ENCODE results near the gene NEK6.
A peak's percentile ranks its signal among the peaks of the same experiment; 100 is the strongest.

NEK6 gene

DNA sequence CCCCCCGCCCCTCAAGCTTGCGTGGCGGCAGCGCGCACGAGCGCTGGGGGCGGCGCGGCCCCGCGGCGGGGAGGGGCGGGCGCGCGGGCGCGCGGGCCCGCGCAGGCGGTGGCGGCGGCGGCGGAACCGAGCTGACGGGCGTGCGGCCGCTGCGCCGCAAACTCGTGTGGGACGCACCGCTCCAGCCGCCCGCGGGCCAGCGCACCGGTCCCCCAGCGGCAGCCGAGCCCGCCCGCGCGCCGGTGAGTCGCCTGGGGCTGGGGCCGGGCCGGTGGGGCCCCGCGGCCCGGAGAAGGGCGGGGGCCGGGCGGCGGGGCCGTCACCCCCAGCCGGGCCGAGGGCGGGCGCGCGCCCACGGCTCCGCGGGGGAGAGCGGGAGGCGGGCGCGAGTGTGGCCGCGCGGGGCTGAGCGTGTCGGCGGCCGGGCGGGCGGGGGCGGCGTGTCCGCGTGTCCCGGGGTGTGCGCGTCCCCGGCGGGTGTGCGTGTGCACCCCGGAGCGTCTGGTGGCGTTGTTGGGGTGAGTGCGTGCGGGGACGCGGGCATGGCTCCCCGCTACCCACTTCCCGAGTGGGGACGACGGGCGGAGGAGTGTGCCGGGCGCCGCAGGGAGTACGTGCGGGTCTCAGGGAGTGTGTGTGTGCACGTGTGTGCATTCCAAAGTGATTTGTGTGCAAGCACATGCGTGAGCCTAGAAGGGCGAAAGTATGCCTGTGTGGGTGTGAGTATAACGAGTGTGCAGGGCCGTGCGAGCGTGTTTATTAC is at the start of gene NEK6:
NEK6 (plus strand) TSS at position 106 of the 763 bp plus-strand sequence. CDS start 44,016 bp downstream, outside the sequence.
- peak; percentile 76 for DNase-seq

DNA sequence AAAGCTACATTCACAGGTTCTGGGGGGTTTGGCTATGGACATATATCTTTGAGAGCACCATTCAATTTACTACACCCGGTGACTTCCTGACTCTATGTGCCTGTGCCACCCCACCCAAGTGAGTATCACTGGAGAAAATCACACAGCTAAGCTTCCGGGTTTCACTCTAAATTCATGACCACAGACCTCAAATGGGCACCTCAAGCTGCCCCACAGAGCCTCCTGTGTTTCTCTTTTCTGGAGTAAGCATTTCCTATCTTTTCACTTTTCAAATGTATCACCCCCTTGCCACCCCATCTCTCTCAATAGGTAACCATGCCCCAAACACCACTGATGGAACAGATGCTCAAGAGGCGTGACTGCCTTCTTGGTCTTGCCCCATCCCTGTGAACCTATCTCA is 49.2 kb upstream of the NEK6 start:
- no peak for DNase-seq

DNA sequence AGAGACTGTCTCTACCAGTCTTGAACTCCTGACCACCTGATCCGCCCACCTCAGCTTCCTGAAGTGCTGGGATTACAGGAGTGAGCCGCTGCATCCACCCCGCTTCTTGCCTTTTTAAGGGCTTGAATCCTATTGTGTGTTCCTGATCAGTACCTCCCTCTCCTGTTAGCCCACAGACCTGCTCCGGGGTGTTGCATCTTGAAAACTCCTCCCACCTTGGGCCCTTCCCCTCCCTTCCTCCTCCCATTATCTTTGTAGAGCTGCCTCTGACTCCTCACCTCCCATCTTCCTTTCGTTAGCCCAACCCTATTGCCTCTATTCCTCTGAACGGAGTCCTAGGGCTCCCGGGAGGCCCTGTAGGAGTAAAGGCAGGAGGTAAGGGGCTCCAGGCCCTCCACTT is 48.5 kb upstream of the NEK6 start:
- DNase-seq, result no peak

DNA sequence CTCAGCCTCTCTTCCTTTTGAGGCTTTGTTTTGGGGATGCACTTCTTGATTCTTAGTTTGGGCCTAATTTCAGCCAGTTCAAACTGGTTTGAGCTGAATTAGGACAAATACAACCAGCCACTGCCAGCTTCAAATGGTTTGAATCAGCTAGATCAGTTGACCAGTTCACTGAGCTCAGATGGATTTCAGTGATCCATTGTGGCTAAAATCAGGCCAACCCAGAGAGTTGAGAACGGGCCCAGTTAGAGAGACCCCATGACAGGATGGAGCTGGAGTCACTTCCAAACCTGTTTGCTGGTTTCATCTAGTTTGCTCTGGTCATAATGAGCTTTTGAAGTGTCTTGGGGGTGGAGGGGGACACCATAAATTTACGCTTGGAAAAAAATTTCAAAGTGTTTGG is 48.0 kb upstream of the NEK6 start:
- DNase-seq, result no peak

DNA sequence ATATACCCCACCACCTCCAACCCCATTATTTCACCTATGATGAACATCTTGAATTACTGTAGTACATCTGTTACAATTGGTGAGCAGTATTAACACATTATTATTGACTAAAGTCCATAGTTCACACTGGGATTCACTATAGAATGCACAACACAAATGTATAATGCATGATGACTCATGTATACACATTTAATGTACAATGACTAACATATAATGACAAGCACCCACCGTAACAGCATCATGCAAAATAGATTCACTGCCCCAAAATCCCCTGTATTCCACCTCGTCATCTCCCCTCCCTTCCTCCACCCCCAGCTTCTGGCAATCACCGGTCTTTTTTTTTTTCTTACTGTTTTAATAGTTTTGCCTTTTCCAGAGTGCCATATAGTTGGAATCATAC is 47.1 kb upstream of the NEK6 start:
- DNase-seq, result peak; percentile 66

DNA sequence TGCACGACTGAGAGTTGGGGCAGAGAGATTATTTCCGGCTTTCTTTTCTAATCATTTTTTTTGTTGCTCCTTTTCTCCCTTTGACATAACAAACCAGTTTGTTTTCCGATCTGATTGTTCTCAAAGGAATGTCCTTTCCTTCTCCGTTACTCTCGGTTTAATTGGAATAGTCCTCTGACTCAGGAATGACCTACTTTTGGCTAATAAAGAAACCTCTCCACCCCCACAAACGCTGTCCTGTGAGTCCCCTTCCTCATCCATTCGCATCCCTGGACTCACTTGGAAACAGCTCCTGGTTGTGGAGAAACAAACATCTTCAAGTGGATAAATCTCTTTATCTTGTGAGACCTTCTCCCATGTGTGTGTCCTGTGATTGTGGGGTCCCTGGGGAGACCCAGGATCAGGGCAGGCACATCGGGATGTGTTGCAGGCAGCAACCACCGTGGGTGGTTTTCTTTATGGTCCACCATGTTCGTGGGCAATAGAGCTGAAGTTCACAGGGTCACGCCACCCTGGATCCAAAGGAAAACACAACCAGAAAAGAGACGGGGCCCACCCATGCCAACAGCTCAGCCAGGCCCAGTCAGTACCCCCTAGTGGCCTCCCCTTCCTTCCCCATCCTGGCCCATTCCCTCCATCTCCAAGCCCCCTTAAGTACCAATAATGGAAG is 45.2 kb upstream of the NEK6 start:
- DNase-seq, result peak; percentile 78

DNA sequence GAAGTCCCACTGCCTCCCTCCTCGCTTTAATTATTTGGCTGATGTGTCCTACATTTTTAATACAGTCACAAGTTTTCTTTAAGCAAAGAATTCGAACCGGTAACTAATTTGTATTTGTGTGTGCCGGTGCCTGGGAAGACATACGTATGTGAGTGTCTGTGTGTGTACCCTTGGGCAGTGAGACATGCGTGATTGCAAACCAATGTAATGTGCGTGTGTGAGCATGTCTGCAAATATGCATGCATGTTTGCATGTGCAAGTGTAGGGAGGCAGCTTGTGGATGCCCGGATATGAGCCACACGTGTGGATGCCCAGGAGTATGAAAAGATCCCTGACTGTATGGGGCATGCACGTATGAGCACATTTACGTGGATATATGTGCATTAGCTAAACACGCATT is 44.4 kb upstream of the NEK6 start:
- DNase-seq, result no peak

DNA sequence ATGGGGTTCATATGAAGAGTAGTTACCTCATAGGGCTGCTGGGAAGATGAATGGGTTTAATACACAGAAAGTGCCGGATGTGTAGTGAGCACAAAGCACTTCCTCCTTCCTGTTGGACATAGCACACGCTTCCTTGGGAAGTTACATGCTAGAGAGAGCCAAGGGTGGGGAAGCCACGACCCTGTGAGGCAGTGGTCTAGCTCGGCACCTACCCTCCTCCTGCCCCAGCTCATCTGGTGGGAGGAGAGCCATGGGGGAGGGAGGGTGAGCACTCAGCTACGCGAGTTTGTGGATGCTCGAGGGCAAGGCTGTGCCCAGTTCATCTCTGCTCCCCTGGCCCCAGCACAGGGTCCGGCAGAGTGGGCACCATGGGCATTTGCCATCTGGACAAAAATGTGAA is 43.6 kb upstream of the NEK6 start:
- no peak for DNase-seq

DNA sequence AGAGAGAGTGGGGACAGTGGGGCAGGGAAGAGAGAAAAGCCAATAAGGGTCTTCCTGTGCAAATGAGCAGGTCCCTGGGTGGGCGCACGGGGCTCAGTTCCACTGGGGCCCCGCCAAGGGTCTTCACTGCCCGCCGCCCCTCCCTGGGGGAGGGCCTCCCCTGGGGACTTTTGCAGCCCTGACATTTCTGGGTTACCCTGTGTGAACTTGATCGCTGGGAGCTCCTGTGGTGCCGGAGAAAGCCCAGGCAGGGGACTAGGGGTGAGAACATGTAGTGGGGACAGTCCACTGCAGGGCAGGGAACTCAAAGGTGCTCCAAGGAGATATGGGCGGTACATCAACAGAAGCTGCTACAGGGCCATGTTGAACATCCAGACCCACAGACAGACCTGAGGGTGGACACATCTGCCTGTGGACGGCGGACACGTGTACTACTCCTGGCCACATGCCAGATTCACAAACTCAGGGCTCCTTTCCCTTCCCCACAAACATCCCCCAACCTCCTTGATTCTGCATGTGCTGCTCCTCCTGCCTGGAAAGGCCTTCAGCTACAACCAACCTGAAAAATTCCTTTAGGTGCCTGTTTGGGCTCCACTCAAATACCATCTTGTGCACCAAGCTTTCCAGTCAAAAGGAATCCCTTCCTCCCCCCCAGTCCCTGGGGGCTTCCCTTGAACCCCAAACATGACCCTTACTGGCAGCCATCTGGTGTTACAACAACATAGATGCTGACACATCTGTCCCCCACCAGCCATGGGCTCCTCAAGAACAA is 43.0 kb upstream of the NEK6 start:
- no peak for DNase-seq

DNA sequence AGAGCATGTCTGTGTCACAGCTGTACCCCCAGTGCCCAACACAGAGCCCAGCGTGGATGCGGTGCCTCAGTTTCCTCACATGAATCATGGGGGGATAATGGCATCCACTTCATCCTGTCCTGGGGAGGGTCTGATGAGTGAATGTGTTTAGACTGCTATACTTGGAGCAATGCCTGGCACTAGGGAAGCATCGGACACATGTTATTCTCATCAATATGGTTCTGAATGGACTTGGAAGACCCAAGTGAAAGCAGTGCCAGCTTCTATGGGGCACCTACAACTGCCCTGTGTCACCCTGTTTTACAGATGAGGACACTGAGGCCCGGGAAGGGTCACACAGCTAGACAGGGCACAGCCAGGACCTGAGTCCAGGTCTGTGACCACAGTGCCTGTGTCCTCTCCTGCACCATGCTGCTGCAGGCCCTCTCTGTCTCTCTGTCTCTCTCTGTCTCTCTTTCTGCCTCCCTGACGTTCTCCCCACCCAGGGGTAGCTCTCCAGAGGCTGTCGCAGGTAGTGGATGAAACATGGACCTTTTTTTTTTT is 42.3 kb upstream of the NEK6 start:
- DNase-seq, result no peak

DNA sequence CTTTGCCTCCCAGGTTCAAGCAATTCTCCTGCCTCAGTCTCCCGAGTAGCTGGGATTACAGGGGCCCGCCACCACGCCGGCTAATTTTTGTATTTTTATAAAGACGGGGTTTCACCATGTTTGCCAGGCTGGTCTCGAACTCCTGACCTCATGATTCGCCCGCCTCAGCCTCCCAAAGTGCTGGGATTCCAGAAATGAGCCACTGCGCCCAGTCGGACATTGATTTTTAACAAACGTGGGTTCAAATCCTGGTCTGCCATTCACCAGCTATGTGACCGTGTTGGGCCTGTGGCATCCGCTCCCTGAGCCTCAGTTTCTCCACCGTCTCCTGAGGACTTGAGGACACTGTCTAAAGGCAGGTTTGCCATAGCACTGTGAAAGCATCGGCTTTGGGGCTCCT is 41.8 kb upstream of the NEK6 start:
- DNase-seq, result no peak

DNA sequence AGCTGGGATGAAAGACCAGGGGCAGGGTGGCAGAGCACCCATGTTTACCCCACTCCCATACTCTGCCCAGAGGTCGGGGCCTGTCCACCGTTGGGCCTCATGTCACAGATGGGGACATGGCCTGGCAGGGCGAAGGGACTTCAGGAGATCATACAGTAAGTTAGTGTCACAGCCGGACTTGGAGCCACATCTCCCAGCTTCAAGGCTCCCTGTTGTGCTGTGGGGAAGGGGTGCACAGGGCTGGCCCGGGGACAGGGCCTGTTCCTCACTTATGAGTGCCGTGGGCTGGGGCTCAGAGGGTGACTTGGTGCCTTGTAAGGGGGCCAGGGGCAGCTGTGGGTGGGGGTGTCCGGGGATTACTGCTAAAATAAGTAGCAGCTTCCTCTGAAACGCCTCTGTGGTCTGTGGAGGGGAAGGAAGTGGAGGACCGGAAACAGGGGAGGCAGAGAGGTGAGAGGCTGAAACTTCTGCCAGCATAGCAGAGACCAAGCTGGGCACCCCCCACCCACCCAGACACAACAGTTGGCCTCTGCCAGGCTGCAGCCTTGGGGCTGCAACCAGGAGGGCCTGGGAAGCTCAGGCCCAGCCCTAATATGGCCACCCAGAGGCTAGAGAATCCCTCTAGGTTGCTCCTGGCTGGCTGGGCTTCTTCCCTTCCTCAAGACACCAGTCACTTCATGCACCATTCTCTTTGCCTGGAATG is 41.1 kb upstream of the NEK6 start:
- no peak for DNase-seq

DNA sequence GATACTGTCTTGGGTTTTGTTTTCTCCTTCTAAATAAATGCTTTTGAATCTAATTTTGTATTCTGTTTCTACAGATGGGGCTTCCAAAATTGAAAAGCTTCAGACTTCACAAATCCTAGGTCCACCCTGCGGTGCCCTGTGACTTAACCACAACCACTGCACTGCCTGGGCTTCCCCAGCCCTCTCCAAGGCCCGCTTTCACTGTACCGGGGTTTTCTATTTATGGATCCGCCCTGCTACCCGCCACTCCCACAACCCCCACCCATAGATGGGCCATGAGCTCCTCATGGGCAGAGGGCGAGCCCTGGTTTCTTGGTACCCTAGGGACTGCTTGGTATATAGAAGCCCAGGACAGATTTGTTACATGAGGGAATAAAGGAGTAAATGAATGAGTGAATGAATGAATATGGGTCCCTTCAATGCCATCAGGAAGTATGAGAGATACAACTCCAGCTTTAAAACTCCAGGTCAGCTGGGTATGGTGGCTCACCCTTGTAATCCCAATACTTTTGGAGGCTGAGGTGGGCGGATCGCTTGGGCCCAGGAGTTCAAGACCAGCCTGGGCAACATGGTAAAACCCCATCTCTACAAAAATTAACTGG is 39.8 kb upstream of the NEK6 start:
- DNase-seq, result no peak

DNA sequence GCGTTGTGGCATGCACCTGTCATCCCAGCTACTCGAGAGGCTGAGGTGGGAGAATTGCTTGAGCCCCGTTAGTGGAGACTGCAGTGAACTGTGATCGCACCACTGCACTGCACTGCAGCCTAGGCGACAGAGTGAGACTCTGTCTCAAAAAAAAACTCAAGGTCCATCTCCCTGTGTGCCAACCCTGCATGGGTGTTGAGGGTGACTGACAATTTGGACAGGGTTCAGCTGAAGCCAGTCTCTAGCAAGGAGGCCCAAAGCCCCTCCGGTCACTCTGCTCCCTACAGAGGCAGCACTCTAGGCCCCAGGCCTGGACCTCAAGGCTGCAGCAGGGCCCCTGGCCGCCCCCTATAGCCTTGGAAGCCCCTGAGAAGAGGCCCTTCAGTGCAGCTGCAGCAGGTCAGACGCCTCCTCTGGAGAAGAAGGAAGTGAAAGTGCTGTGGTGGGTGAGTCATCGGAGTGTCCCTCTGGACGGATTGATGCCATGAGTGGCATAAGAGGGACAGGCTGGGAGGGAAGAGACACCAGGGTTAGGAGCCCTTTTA is 39.2 kb upstream of the NEK6 start:
- peak; percentile 51 for DNase-seq

DNA sequence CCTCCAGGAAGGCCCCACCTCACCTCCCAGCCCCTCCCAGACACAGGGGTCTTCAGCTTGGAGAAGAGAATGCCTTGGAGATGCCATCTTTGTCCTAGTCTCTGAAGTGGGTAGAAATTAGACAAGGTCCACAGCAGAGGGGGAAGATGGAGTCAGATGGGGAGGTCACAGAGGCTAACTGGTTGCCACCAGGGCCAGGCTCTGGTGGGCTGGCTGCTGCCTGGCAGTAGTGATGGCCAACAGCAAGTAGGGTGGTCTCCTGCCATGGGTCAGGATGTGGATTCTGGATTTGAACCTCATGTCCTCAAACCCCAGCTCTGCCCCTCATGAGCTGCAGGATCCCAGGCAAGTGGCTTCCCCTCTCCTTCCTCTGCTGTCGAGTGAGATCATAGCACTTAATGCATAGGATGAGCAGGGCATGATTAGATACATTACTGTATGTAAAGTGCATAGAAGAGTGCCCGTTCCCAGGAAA is 38.7 kb upstream of the NEK6 start:
- DNase-seq, result no peak

DNA sequence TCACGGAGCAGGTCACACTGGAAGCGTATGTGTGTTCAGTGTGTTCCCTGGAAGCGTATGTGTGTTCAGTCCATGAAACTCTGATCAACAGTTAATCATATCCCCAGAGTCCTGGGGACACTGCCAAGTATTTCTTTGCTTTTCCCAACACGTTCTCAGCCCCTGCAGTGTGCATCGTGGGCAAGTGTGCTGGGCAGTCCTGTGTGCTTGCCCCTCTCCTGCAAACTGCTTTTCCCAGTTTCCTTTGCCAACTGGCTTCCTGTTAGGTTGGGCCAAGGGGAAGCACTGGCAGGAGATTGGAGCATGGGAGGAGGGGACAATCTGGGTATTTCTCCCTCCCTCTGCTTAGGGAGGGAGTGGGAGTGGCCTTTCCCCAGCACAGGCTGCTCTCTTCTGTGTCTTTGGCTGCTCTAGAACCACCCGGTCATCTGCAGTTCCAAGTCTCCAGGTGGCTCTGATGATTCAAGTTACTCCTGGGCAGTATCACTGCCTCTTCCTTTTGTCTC is 36.8 kb upstream of the NEK6 start:
- DNase-seq, result peak; percentile 47

DNA sequence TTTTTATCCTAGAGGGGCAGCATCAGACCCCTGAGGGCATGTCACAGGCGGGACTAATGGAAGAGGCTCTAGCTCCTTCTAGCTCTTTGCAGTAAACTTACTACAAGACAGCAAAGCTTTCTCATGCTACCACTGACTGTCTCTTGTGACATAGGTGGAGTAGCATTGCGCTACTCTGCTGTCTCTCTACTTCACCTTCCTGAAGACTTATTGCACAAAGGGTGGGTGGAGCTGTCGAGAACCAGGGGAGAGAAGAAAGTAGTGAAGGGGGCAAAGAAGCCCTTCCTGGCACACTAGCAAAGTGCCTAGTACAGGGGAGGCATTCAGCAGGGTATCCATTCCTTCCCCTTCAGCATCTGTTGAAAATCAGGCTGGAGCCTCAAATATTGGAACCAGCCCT is 36.1 kb upstream of the NEK6 start:
- DNase-seq, result no peak

DNA sequence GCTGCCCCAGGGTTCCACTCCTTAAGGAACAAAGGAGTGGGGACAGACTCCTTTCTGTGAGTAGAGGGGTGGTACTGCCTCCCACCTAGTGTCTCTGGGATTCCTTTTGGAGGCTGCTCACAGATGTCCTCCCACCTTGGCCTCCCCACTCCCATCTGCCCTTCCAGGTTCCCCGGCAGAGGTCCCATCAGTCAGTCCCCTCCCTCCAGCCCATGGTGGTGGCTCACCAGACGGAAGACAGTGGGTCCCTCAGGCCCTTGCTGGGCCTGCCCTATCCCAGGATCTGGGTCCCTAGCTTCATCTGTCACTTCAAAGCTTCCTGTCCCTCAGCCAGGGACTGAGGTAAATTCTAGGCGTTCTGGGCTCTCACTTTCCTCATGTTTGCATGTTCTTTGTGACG is 35.6 kb upstream of the NEK6 start:
- DNase-seq, result no peak

DNA sequence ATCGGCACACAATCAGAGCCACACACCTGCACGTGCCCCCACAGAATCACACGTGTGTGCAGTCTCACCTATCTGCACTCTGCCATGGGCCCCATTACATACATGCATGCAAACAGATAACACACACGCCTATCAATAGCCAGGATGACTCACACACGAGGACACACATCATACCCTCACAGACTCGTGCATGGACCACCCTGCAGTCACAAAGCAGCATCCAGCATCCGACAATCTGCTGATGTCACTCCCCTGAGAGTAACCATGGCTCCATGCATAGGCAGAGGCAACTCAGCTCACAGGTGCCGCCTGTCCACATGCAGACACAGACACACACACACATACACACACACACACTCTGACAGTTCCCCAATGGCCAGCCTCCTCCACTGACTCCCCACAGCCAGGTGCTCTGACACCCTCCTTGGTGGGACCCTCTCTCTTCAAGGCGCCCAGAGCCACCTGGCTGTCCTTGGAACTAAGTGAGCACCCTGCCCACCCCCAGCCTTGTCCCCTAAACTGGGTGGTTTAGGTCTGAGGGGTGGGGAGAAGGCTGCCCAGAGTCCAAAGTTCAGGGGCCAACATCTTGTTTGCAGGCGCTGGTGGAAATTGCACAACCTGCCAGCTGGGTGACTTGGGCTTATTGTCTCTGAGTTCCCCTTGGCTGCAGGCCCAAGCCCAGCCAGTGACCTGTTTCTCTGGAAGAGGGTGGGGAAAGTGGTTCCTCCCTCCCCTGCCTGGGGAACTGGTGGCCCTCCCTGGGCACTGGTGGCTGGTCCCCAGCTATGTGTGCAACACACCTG is 34.6 kb upstream of the NEK6 start:
- DNase-seq, result no peak

DNA sequence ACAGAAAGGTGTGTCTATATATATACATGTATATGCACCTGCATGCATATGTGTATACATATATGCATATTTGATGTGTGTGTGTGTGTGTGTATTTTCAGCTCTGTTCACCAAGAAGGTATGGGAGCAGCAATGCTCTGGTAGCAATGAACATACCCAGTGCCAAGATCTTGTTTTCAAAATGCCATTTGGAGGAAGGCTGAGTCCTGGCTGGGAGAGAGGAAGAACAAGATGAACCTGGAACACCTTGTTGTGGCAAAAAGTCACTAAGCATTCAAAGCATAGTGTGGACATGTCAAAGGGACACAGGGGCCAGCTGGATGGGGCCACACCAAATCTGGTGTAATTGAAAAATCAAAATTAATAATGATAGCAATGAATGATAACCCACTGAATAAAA is 31.8 kb upstream of the NEK6 start:
- no peak for DNase-seq

DNA sequence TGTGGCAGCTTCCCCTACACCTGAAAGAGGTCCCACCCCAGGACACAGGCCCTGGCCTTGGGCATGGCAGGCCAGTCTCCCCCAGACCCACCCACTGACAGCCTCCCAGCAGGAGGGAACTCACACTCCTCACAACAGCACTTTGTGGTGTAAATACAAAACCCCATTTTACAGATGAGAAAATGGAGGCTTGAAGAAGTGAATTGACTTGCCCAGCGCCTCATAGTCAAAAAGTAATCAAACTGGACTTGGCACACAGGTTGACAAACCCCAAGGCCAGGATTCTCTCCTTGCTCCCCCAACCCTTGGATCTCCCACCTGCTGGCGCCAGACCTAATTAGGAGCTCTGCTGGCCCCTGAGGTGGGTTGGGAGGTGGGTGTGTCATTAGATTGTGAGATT is 29.2 kb upstream of the NEK6 start:
- DNase-seq, result no peak
